HG02798 (cell line): ENCODE measurements around the gene SEC14L5.
"Not testable (repeated sequence)": the region's sequence is repeated elsewhere in the genome, so short reads cannot be mapped to it uniquely, and the experiment has no call there.

Experiments
- ATAC-seq: cut with Tn5 transposase; IDR thresholded peaks from one replicate; pipeline ENCODE4 v1.9.1; 2021; ENCODE audit warnings: mild to moderate bottlenecking; ENCODE audit not compliant: unreplicated experiment, poor library complexity

The SEC14L5 gene

DNA sequence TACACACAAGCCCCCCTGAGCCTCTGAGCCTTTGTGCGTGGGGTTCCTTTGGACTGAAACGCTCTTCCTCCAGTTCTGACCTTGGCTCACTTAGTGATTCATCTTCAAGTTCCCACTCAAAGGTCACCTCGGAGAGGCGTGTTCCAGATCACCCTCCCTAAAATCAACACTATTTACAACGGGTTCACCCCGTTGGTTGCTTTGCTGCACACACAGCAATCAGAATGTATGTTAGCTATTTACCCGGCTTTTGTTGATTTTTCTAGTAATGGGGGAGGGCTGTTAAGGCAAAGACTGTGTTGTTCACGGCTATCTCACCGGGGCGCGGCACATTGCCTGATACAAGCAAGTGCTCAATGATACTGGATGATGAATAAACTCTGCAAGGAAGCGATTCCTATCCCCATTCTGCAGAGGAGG is 74.6 kb downstream of the SEC14L5 start:
- no peak for ATAC-seq

GRCh38 chr16:5033256-5034166 is 75.4 kb downstream of the SEC14L5 start, which contains the start of gene NAGPA:
TSS of gene NAGPA (minus strand) at chr16:5033935. CDS start at chr16:5033914, 21 bp downstream.
- peak; percentile 89 for ATAC-seq

DNA sequence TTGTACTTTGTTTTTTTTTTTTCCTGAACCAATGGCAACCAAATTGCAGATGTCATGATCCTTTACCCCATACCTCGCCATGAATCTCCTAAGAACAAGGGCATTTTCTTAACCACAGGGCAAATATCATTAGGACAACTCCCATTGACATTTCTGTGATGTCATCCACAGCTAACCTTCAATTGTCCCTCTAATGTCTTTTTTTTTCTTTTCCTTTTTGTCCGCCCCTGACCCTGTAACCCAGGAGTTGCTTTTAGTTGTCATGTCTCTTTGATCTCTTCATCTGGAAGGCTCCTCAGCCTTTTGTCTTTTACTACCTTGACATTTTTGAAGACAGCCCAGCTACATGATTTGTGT is 76.0 kb downstream of the SEC14L5 start:
- ATAC-seq, result no peak

- ATAC-seq, result no peak
These were observed 77.7 kb downstream of the SEC14L5 start for GRCh38 chr16:5035909-5036227.

DNA sequence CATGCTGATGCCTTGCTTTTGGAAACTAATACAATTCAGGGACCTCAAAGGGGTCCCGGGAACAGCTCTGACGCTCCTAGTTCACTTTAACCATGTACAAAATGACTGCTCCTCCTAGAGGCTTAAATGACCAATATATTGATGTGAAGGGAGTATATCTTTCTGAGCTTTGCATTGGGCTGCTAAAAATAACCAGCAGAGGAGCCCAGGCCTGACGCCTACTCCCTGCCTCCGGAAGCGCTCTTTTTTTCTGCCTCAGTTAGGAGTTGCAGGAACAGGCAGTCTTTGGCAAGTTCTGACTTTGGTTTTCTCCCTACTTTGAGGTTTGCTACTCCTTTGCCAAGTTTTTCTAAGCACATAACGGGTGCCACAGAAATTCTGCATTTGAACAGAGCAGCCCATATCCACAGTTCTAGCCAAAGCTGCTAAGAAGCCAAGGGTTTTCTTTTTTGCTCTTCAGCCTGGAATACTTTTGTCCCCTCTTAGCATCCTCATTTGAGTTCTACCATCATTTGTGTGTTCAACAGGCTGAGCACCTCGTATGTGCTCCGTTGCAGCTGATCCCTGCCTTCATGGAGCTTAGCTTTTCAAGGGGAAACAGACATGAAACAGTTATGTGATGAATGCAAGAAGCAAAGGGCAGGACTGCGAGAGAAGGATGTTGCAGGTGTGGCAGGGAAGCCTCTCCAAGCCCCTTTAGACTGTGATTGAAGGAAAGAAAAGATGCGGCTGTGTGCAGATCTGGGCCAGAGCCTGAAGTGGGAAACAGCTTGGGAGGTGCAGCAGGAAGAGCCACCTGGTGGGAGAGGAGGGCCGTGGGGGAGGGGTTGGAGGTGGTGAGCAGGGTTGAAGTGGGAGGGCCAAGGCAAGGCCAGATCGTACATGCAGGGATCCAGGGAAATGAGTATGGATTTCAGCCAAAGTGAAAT is 78.4 kb downstream of the SEC14L5 start:
- no peak for ATAC-seq

DNA sequence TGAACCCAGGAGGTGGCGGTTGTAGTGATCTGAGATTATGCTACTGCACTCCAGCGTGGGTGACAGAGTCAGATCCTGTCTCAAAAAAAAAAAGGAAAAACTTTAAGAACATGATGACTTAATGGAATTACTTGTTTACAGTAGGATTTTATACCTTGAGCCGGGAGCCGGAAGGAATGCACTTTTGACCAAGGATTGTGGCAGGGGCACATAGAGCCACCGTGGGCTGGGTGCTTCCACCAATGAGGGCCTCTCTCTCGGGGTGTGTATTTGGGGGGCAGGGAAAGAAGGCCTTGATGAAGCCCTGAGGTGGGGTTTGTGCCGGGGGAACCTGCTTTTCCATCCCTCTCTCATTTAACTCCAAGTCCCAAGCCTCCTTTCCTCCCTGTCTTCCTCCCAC is 82.3 kb downstream of the SEC14L5 start:
- ATAC-seq, result no peak

GRCh38 chr16:5041600-5042133 is 83.5 kb downstream of the SEC14L5 start:
- peak; percentile 73 for ATAC-seq

DNA sequence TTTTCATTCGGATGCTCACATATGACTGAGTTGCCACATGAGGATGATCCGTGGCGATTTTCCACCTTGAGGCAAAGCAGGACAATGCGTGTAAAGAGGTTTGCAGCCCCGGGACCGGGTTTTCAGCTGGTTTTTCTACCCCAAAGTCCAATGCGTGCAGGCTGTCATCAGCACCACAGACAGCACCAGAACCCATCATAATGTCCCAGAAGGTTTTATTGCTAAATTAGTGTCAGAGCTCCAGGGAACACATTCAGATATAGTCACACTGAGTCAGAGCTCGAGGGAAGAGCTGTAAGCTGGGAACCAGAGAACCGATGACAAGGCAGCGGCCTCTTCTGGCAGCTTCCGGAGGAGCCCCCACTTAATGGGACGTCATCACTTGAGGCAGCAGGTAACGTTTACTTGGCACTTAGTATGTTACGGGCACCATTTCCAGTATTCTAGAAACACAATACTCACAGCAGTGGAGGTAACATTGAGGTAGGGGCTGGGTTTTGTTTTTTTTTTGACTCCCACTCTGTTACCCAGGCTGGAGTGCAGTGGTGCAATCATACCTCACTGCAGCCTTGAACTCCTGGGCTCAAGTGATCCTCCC is 84.5 kb downstream of the SEC14L5 start:
- no peak for ATAC-seq

DNA sequence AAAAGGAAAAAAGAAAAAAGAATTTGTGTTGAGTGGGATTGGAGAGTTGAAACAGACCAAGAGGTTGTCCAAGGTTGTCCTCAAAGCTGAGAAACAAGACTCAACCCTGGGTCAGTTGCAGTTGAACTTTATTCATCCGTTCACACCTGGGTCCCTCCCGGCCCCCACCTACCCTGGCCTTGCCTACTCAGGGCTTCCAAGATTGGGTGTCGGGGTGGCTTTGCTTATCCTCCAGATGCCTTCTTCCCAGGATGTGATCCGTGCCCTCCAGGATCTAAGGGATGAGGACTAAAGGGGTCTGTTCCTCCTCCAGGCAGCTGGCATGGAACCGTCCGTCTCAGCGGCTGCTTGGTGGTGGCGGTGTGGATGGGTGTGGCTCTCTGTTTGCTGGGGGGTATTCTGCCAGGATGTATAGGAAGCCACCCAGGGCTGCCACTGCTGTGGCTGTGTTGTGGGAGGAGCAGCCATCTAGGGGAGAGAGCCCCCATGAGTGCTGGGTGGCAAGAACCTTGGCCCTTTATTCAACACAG is 85.9 kb downstream of the SEC14L5 start:
- no peak for ATAC-seq

DNA sequence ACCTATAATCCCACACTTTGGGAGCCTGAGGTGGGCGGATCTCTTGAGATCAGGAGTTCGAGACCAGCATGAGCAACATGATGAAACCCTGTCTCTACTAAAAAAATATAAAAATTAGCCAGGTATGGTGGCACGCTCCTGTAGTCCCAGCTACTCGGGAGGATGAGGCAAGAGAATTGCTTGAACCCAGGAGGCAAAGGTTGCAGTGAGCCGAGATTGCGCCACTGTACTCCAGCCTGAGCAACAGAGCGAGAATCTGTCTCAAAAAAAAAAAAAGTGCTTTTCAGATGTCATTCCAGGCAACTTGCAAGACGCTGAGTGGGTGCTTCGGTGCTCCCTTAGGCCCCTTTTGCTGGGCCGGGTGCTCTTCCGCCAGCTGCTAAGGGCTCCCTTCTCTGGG is 86.5 kb downstream of the SEC14L5 start:
- not testable (repeated sequence) for ATAC-seq

DNA sequence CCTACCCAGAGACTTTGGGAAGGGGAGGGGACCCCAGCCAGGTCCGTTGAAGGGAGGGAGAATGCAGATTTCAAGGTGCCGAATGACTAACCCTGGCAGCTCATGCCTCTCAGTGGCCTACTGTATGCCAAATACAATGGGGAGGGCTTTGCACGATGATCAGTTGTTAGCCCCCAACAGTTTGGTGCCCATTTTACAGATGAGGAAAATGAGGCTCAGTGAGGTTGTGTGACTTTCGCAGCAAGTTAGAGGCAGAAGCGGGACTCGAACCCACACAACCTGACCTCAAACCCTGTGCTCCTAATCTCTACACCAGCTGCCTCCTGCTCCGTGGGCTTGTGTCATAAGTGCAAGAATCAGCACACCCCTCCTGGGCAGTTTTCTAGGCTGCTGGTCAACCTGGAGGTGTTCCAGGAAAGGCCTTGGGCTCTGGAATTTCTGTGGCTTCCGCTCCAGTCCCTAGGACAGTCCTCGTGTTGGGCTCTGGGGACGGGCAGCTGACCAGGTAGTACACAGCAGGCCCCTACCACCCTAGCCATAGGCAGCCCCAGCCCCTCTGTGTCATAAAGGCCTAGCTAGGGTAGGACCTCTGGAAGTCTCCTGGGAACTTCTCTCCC is 87.5 kb downstream of the SEC14L5 start:
- no peak for ATAC-seq

GRCh38 chr16:5046914-5047313 is 88.8 kb downstream of the SEC14L5 start:
- no peak for ATAC-seq

DNA sequence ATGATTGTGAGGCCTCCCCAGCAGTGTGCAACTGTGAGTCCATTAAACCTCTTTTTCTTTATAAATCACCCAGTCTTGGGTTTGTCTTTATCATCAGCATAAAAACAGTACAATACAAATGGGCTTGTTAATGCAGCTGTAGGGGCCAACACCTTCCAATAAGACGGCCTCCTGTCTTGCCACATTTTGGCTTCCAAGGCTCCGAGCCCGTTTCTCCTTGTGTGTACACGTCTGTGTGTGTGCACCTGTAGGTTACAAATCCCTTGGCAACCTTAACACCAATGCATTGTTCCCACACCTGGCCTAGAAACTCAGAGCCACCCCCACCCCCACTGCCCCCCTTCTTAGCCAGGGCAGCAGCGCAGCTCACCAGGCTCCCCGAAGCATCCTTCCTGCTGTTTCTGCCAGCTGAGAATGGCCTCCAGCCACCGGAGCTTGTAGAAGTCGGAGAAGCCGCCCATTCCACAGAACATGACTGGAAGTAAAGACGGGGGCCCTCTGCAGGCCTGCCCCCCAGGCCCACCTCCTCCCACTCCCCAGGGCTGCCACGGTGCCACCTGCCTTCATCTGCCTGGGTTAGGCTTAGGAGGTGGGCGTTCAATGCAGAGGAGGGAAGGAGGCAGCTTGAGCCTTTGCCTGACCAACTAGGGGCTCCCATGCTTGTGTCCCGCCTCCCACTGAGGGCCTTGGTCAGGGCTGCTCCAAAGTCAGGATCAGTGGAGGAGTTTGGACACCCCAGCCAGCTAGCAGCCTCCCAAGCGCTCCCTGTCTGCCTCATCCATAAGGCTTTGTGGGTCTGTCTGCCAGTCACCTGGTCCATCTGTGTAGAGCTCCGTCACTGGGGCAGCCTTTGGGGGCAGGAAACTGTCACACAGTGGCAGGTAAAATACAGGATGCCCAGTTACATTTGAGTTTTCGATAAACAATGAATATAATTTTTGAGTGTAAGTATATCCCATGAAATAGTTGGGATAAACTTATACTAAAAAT is 97.0 kb downstream of the SEC14L5 start:
- ATAC-seq, result no peak

DNA sequence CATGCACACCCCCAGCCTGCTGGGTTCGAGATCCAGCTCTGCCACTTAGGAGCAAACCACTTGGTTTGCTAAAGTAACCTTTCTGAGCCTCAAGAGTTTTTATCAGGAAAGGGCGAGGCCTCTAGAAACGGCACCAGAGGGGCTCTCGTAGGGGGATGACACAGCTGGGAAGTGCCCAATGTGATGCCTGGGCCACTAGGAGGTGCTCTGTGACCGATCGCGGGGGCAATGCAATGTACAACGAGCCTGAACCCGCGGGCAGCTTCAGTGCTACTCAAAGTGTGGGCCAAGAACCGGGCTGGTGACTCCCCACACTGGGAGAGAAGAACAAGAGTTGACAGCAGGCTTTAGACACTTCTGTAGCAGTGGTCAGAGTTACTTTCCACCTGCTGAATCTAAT is 98.2 kb downstream of the SEC14L5 start:
- ATAC-seq, result peak; percentile 69

- ATAC-seq, result no peak
These were observed 100.3 kb downstream of the SEC14L5 start for GRCh38 chr16:5058476-5058875.

- ATAC-seq, result no peak
These were observed 101.4 kb downstream of the SEC14L5 start for GRCh38 chr16:5059386-5060072.

- no peak for ATAC-seq
These were observed 102.0 kb downstream of the SEC14L5 start for GRCh38 chr16:5060073-5060641.

DNA sequence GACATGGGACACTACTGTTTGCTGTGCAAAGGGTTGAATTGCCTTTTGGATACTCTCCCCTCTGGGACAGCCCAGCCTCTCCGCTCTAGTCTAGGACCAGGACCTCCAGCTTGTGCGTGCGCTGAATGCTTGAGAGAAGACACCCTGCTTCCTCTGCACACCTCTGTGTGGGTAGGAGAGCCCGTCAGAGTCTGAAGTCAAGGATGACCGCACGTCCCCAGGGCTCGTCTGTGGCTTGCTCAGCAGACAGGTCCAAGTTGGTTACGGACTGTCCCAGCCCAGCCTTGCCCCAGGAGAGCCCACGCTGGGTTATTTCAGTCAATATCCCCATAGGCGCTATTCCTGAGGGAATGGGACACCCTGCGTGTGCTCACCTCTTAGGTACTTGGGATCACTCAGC is 103.9 kb downstream of the SEC14L5 start:
- peak; percentile 63 for ATAC-seq
